BJ (cell line): ENCODE measurements around the gene HHIPL1. TPM values are rescaled to one million over a fixed set of nuclear protein-coding genes. Genes with fewer than 3 reads are reported as not detected.

ENCODE experiments used
- CTCF ChIA-PET: fragments of 350-600 bp; formaldehyde crosslinking; extraction: SDS; loops from one replicate; lab custom pipeline; 2021; ENCODE audit warnings: antibody characterized with exemption, inconsistent platforms; lab: Yijun Ruan, JAX
- POLR2A ChIA-PET: fragments of 300-600 bp; sonication (Branson Sonifier 250); formaldehyde crosslinking; extraction: SDS; loops from one replicate; lab custom pipeline; 2021; ENCODE audit warnings: antibody characterized with exemption; lab: Charles Lee
- DNase-seq: peaks from one replicate; pipeline ENCODE4 v3.0.0-alpha.2; 2011; ENCODE audit warnings: low read depth
- H3K27me3 ChIP-seq: 2 replicates; pipeline ENCODE4 v1.6.0; 2011; ENCODE audit warnings: low read length; ENCODE audit not compliant: control insufficient read depth, insufficient read depth
- H3K36me3 ChIP-seq: 2 replicates; pipeline ENCODE4 v1.5.1; 2011; ENCODE audit warnings: low read length; ENCODE audit not compliant: control insufficient read depth, insufficient read depth
- H3K4me3 ChIP-seq: 2 replicates; pipeline ENCODE4 v1.5.1; 2011; ENCODE audit warnings: low read depth, mild to moderate bottlenecking, control low read depth, low read length
- polyA plus RNA-seq: library from polyadenylated mRNA; depleted of rRNA; stranded (reverse); fragments of >200 nt; gene quantifications from 2 replicates; pipeline ENCODE4 v1.2.3, GENCODE V29; 2011
- TF ChIP-seq, protein P1 (sequence below): IDR thresholded peaks from 2 replicates; pipeline ENCODE4 v1.5.1; 2011; ENCODE audit warnings: low read depth, mild to moderate bottlenecking, control low read depth, inconsistent platforms, low read length, moderate library complexity; ENCODE audit not compliant: insufficient read depth

Gene HHIPL1
- polyA plus RNA-seq, 1 experiment, result 2.5 TPM

- POLR2A ChIA-PET, result interaction anchor here (0.6 kb wide), 1 partner anchor 715 kb away, joined by 4 read pairs; no protein-coding TSS in a partner anchor
These were observed 32.7 kb upstream of the HHIPL1 start for GRCh38 chr14:99612071-99612737.

GRCh38 chr14:99612738-99613330 lies 32.1 kb upstream of the HHIPL1 start:
- Histone ChIP-seq H3K4me3 (no peak overlapping the region), H3K36me3 (no peaks in the 10 kb centered on the region), H3K27me3 (no peaks in the 10 kb centered on the region)
- TF ChIP-seq, protein P1, sequence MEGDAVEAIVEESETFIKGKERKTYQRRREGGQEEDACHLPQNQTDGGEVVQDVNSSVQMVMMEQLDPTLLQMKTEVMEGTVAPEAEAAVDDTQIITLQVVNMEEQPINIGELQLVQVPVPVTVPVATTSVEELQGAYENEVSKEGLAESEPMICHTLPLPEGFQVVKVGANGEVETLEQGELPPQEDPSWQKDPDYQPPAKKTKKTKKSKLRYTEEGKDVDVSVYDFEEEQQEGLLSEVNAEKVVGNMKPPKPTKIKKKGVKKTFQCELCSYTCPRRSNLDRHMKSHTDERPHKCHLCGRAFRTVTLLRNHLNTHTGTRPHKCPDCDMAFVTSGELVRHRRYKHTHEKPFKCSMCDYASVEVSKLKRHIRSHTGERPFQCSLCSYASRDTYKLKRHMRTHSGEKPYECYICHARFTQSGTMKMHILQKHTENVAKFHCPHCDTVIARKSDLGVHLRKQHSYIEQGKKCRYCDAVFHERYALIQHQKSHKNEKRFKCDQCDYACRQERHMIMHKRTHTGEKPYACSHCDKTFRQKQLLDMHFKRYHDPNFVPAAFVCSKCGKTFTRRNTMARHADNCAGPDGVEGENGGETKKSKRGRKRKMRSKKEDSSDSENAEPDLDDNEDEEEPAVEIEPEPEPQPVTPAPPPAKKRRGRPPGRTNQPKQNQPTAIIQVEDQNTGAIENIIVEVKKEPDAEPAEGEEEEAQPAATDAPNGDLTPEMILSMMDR, result no peak
- ChIA-PET POLR2A (interaction anchor here (0.6 kb wide), 1 partner anchor 714 kb away, joined by 4 read pairs; no protein-coding TSS in a partner anchor), CTCF (interaction anchor here (1.8 kb wide), 1 partner anchor 95 kb away, joined by 4 read pairs; no protein-coding TSS in a partner anchor)
- DNase-seq, result no peak

More at GRCh38 chr14:99612071-99612737, 32.7 kb upstream of the HHIPL1 start:
- Histone ChIP-seq H3K36me3 (no peaks in the 10 kb centered on the region), H3K27me3 (no peaks in the 10 kb centered on the region), H3K4me3 (no peak overlapping the region)
- CTCF ChIA-PET, result interaction anchor here (1.8 kb wide), 1 partner anchor 94 kb away, joined by 4 read pairs; no protein-coding TSS in a partner anchor
- TF ChIP-seq, protein P1, result no peak
- DNase-seq, result no peak

GRCh38 chr14:99615497-99616157 lies 29.3 kb upstream of the HHIPL1 start:
- Histone ChIP-seq H3K4me3 (no peak overlapping the region), H3K27me3 (no peaks in the 10 kb centered on the region), H3K36me3 (no peaks in the 10 kb centered on the region)
- POLR2A ChIA-PET, result no interaction called here
- TF ChIP-seq, protein P1, result no peak
- no peak for DNase-seq
- CTCF ChIA-PET, result interaction anchor here (0.7 to 0.8 kb wide), 3 partner anchors 10 to 139 kb away, joined by 3 to 4 read pairs (median 3); no protein-coding TSS in a partner anchor

DNA sequence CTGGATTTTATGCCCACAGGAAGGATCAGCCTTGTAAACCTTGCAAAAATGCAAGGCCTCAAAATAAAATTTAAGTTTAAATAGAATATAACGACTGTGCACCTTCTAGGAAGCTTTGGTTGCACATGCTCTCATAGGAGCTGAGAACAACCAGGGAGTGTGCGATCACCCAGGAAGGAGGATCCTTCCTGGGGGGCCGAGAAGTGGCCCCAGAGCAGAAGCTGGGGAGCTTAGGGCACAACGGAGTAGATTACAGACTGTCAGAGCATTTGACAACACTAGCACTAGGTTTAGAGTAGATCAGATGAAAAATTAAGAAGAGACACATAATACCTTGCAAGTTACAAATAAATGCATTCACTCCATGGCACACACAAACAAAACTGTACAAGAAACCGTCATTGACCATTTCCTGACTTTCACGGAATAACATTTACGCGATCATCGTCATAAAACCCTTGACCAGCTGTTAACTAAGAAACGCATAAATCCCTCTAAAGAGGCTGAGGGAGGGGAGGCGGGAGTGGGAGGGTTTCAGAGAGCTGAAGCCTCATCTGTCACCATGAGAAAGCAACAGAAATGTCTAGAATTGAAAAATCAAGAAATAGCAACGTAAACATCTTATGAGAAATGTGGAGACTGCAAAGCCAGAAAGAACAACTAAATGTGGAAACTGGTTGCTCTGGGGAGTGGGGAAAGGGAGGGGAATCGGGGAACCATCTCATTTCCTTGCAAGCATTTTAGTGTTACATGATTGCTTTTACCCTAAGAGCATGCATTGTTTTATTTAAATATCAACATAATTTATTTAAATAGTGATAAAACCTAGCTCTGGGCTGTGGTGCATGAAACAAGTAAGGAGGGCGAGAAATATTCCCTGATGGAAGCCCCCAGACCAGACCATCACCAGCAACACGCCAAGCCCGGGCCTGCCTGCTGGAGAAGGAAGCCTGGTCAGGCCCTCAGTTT lies 27.8 kb upstream of the HHIPL1 start:
- no peak for DNase-seq
- CTCF ChIA-PET, result interaction anchor here (0.8 to 3.6 kb wide), 4 partner anchors 7 to 99 kb away, joined by 3 to 14 read pairs (median 6); no protein-coding TSS in a partner anchor
- no peaks in the 10 kb centered on the region for H3K36me3 ChIP-seq
- H3K27me3 ChIP-seq, result no peaks in the 10 kb centered on the region
- POLR2A ChIA-PET, result no interaction called here
- TF ChIP-seq, protein P1, result no peak
- H3K4me3 ChIP-seq, result no peak overlapping the region
